ENCODE results near the gene ZNF14. TPM values are rescaled to one million over a fixed set of nuclear protein-coding genes. Genes with fewer than 3 reads are reported as not detected.
"Not testable (repeated sequence)": the region's sequence is repeated elsewhere in the genome, so short reads cannot be mapped to it uniquely, and the experiment has no call there.

The ZNF14 gene
- total RNA-seq, 1 donor, result 68.2 TPM

- no peak overlapping the region for H3K4me3 ChIP-seq (ENCODE audit: low read length)
- peaks cover 46% of the 10 kb centered on the region for H3K9me3 ChIP-seq (ENCODE audit: low read depth, low read length)
- no peaks in the 10 kb centered on the region for H3K4me1 ChIP-seq (ENCODE audit: insufficient read depth, low read length)
- H3K27me3 ChIP-seq (ENCODE audit: insufficient read depth, low read length), result no peaks in the 10 kb centered on the region
These were observed 53.5 kb downstream of the ZNF14 start for GRCh38 chr19:19679176-19680073.

- Histone ChIP-seq H3K9me3 (ENCODE audit: low read depth, low read length) (peaks cover 51% of the 10 kb centered on the region), H3K4me3 (ENCODE audit: low read length) (no peak overlapping the region), H3K4me1 (ENCODE audit: insufficient read depth, low read length) (no peaks in the 10 kb centered on the region), H3K27me3 (ENCODE audit: insufficient read depth, low read length) (no peaks in the 10 kb centered on the region)
These were observed 55.3 kb downstream of the ZNF14 start for GRCh38 chr19:19677579-19677978.

DNA sequence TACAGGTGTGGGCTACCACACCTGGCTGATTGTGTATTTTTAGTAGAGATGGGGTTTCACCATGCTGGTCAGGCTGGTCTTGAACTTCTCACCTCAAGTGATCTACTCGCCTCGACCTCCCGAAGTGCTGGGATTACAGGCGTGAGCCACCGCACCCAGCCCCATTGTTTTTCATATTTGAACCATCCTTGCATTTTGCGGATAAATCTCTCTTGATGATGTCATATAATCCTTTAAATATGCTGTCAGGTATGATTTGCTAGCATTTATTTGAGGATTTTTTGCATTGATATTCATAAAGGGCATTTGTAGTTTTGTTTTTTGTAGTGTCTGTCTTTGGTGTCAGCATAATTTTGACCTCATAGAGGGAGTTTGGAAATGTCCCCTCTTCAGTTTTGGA lies 58.6 kb downstream of the ZNF14 start:
- H3K27me3 ChIP-seq (ENCODE audit: insufficient read depth, low read length), result no peaks in the 10 kb centered on the region
- no peak overlapping the region for H3K4me3 ChIP-seq (ENCODE audit: low read length)
- peaks cover 36% of the 10 kb centered on the region for H3K9me3 ChIP-seq (ENCODE audit: low read depth, low read length)
- H3K4me1 ChIP-seq (ENCODE audit: insufficient read depth, low read length), result peaks cover 17% of the 10 kb centered on the region

DNA sequence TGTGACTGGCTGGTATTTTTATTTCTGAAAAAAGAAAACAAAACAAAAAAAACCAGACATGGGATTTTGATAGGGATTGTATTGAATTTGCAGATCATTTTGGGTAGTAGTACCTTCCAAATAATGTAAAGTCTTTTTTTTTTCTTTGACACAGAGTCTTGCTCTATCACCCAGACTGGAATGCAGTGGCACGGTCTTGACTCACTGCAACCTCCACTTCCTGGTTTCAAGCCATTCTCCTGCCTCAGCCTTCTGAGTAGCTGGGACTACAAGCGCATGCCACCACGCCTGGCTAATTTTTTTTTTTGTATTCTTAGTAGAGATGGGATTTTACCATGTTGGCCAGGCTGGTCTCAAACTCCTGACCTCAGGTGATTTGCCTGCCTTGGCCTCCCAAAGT lies 60.1 kb downstream of the ZNF14 start:
- peaks cover 25% of the 10 kb centered on the region for H3K4me1 ChIP-seq (ENCODE audit: insufficient read depth, low read length)
- H3K9me3 ChIP-seq (ENCODE audit: low read depth, low read length), result peaks cover 22% of the 10 kb centered on the region
- H3K4me3 ChIP-seq (ENCODE audit: low read length), result no peak overlapping the region
- H3K27me3 ChIP-seq (ENCODE audit: insufficient read depth, low read length), result no peaks in the 10 kb centered on the region

DNA sequence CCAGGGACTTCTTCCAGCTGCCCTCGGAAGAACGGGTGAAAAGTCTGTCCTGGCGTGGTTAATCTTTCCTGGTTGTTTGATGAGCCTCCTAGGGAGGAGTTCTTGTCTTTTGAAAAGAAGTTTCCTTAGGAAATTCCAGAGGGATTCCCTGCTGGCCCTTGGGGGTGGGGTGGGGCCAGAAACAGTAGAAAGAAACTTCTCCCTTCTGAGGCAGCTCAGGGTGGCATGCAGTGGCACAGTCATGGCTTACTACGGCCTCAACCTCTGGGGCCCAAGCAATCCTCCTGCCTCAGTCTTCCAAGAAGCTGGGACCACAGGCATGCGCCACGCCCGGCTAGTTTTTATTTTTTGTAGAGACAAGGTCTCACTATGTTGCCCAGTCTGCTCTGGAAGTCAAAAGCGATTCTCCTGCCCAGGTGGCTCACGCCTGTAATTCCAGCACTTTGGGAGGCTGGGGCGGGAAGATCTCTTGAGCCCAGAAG lies 62.8 kb downstream of the ZNF14 start:
- Histone ChIP-seq H3K4me1 (ENCODE audit: insufficient read depth, low read length) (peaks cover 35% of the 10 kb centered on the region), H3K9me3 (ENCODE audit: low read depth, low read length) (peaks cover 7% of the 10 kb centered on the region), H3K27me3 (ENCODE audit: insufficient read depth, low read length) (no peaks in the 10 kb centered on the region), H3K4me3 (ENCODE audit: low read length) (peak overlapping the region; percentile 77)

DNA sequence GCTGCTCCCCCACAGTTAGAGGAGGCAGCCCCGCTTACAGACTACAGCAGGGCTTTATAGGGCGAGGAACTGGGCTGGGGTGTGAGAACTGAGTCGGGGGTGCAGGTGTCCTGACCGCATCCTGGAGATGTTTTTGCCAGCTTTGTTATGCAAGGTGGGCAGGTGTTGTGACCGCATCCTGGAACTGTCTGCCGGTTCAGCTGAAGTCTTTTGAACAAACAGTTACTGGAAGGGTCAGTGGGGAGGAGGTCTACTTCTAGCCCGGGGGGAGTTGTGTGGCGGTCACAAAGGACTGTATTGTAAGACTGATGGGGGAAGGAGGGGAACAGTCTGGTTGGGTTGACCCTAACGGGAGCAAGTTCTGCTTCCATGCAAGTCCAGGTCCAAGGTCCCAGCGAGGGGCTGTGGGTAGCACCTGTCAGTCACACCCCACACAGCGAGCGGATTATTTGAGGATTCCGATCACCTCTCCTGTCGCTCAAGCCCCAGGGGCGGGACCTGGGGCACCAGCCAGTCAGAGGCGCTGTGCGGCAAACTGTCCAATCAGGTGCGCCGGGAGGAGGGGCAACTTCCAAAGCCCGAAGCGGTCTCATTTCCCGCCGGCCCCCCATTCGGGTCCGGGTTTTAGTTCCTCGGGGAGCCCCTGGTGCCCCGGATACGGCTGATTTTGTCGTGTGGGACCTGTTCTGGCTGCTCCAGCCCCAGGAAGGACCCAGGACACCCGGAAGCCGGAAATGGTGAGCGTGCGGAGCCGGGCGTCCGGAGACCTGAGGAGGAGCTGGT lies 64.5 kb downstream of the ZNF14 start, which contains the start of gene ZNF101:
TSS of gene ZNF101 (plus strand) at position 610 of the 783 bp plus-strand sequence. CDS start at position 735, 125 bp downstream.
- H3K4me3 ChIP-seq (ENCODE audit: low read length), result peak within 1 kb of the TSS; percentile 77
- no peaks in the 10 kb centered on the region for H3K9me3 ChIP-seq (ENCODE audit: low read depth, low read length)
- no peaks in the 10 kb centered on the region for H3K27me3 ChIP-seq (ENCODE audit: insufficient read depth, low read length)
- peaks cover 42% of the 10 kb centered on the region for H3K4me1 ChIP-seq (ENCODE audit: insufficient read depth, low read length)

DNA sequence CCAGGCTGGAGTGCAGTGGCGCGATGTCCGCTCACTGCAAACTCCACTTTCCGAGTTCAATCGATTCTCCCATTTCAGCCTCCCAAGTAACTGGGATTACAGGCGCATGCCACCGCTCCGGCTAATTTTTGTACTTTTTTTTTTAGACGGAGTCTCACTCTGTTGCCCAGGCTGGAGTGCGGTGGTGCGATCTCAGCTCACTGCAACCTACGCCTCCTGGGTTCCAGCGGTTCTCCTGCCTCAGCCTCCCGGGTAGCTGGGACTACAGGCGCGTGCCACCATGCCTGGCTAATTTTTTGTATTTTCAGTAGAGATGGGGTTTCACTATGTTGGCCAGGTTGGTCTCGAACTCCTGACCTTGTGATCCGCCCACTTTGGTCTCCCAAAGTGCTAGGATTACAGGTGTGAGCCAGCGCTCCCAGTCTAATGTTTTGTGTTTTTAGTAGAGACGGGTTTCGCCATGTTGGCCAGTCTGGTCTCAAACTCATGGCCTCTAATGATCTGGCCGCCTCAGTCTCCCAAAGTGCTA lies 67.4 kb downstream of the ZNF14 start:
- H3K4me3 ChIP-seq (ENCODE audit: low read length); H3K9me3 ChIP-seq (ENCODE audit: low read depth, low read length); H3K27me3 ChIP-seq (ENCODE audit: insufficient read depth, low read length): not testable (repeated sequence)
- peaks cover 59% of the 10 kb centered on the region for H3K4me1 ChIP-seq (ENCODE audit: insufficient read depth, low read length)

GRCh38 chr19:19663256-19664120 lies 69.4 kb downstream of the ZNF14 start, which contains the start of gene ATP13A1:
Gene ATP13A1, minus strand, starts transcription at chr19:19663676. Its CDS starts 10 bp downstream, at chr19:19663666.
- H3K27me3 ChIP-seq (ENCODE audit: insufficient read depth, low read length), result no peaks in the 10 kb centered on the region
- H3K4me3 ChIP-seq (ENCODE audit: low read length), result peak within 1 kb of the TSS; percentile 92
- peaks cover 45% of the 10 kb centered on the region for H3K4me1 ChIP-seq (ENCODE audit: insufficient read depth, low read length)
- H3K9me3 ChIP-seq (ENCODE audit: low read depth, low read length), result no peaks in the 10 kb centered on the region

DNA sequence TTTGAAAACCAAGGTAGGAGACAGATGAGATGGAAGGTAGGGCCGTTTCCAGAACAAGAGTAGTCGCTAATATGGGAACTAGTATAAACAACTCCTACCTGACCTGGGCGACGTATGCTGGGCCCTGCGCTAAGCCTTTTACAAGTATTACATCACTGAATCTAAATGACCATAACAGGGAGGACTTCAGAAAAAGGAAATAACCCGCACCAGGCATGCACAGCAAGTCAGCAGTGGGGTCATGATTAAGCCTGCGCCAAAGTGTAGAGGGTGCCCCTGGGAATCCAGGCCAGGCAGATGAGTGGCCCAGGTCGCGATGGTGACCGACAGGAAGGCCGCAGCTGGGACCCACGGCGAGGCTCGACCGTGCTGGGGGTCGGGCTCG lies 70.0 kb downstream of the ZNF14 start:
- Histone ChIP-seq H3K9me3 (ENCODE audit: low read depth, low read length) (no peaks in the 10 kb centered on the region), H3K4me1 (ENCODE audit: insufficient read depth, low read length) (peaks cover 40% of the 10 kb centered on the region), H3K27me3 (ENCODE audit: insufficient read depth, low read length) (no peaks in the 10 kb centered on the region), H3K4me3 (ENCODE audit: low read length) (peak overlapping the region; percentile 92)

GRCh38 chr19:19662344-19662743 lies 70.6 kb downstream of the ZNF14 start:
- H3K9me3 ChIP-seq (ENCODE audit: low read depth, low read length), result no peaks in the 10 kb centered on the region
- peaks cover 35% of the 10 kb centered on the region for H3K4me1 ChIP-seq (ENCODE audit: insufficient read depth, low read length)
- H3K27me3 ChIP-seq (ENCODE audit: insufficient read depth, low read length), result no peaks in the 10 kb centered on the region
- peak overlapping the region; percentile 92 for H3K4me3 ChIP-seq (ENCODE audit: low read length)

DNA sequence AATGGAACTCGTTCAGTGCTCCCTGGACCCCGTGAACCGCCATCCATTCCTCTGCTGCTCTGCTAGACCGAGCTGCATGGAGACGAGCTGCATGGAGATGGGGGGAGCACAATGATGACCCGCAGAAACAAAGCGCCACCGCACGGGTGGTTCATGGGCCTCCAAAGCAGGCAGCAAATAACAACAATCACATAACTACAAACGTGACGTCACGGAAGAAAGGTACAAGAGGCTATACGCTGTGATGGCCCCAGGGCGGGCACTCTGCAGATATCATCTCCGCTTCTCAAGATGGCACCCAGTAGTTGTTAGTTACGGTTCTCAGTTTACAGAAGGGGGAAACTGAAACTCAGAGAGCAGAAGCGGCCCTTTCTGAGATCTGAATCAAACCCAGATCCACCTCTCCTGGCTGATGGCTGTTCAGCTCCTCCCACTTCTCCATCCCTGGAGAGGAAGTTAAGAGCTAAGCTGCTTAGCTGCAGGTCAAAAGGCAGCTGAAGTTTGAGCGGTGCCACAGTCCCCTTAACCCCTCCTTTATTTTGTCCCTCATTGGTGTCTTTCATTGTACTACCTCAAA lies 71.1 kb downstream of the ZNF14 start:
- H3K4me1 ChIP-seq (ENCODE audit: insufficient read depth, low read length), result peaks cover 33% of the 10 kb centered on the region
- no peaks in the 10 kb centered on the region for H3K9me3 ChIP-seq (ENCODE audit: low read depth, low read length)
- H3K4me3 ChIP-seq (ENCODE audit: low read length), result no peak overlapping the region
- no peaks in the 10 kb centered on the region for H3K27me3 ChIP-seq (ENCODE audit: insufficient read depth, low read length)

DNA sequence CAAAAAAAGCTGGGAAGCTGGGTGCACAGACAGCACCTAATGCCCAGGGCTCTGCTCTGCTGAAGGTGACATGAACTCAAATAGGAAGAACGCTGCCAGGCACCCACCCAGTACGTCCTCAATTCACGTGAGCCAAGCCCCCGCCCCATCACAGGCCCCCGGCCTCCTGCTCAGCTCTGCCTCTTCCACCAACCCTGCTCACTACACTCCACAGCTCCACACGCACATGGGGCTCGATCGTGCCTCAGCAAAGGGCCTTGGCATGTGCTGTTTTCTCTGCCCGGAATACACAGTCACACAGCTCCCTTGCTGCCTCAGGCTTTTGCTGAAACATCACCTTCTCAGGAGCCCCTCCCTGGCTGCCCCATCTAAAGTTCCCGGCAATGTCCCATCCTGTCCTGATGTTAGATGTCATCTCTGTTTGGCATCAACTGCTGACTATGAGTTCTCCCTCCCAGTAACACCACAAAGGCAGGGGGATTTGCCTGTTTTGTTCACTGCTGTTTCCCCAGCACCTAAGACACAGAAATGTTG lies 71.7 kb downstream of the ZNF14 start:
- Histone ChIP-seq H3K4me1 (ENCODE audit: insufficient read depth, low read length) (peaks cover 33% of the 10 kb centered on the region), H3K27me3 (ENCODE audit: insufficient read depth, low read length) (no peaks in the 10 kb centered on the region), H3K4me3 (ENCODE audit: low read length) (no peak overlapping the region), H3K9me3 (ENCODE audit: low read depth, low read length) (no peaks in the 10 kb centered on the region)

Data from mononuclear cell (primary cell).